Activated CD8-positive, alpha-beta memory T cell treated with anti-CD3 and anti-CD28 coated beads for 48 hours (primary cell): ENCODE measurements around the gene TSHZ1.
"Not testable (repeated sequence)": the region's sequence is repeated elsewhere in the genome, so short reads cannot be mapped to it uniquely, and the experiment has no call there.

ENCODE experiments used
- DNase-seq, 3 experiments: peaks; one replicate each; pipeline ENCODE4 v3.0.0-alpha.2; 2020; ENCODE audit warnings: low read depth in 2 of 3, low spot score in 2 of 3

Gene TSHZ1

DNA sequence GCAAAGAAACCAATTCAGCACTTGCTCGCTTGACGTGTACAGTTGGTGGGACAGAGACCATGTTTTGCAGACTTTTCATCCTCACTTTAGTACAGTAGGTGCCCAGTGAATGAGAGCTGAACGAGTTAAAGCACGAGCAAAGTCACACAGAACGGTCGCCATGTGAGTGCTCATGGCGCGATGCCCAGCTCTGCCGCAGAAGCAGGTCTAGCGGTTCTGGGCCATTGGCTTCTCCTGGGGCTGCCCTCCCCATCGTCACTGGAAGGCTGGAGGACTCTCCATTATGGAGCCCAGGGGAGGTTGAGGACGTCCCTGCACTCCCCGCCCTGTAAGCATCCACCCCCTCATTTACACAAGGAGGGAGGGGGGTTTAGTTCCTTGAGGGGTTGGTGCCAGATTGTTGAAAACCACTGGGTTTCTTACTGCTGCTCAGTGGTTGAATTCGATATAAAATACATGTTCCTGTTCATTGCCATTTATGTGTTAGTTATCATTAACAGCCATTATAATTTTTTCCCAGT, 26.6 kb upstream of the TSHZ1 start:
- no peak for DNase-seq

DNA sequence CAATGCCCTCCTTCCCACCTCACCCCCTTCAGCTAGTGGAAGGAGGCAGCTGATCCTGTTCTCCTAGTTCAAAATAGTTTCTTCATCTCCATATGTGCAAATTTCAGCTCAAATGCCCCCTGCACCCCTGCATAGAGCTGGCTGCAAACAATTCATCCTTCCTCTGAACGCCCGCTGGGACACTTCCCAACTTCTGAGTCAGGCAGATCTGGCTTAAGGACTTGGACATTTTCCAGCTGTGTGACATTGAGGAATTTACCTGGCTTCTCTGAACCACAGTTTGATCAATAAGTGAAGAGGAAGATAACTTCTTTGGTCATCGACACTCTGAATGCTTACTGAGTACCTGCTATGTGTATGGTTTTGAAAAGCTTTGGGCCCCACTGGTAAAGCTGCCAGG, 25.1 kb upstream of the TSHZ1 start:
- no peak for DNase-seq

DNA sequence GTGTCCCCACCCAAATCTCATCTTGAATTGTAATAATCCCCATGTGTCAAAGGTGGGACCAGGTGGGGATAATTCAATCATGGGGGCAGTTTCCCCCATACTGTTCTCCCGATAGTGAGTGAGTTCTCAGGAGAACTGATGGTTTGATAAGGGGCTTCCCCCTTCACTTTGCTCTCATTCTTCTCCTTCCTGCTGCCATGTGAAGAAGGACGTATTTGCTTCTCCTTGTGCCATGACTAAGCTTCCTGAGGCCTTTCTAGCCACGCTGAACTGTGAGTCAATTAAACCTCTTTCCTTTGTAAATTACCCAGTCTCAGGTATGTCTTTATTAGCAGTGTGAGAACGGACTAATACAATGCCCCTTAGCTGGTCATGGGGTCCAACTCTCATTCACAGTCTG, 22.9 kb upstream of the TSHZ1 start:
- not testable (repeated sequence) for DNase-seq

DNA sequence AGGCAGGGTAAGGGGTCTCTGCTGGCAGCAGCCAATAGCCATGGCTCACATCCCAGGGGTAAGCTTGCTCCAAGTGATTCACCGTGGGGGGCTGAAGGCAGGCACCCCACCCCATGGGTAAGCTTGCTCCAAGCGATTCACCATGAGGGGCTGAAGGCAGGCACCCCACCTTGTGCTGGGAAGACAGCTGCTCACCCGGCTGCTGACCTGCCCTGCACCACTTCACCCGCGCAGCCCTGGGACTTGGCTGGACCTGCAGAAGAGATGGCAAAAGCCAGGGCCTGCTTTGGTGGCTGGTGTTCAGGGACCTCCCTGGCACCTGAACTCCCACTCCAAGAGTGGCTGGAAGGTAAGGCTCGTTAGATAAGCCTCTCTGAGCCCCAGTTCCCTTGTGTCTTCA, 20.9 kb upstream of the TSHZ1 start:
- DNase-seq, result no peak

DNA sequence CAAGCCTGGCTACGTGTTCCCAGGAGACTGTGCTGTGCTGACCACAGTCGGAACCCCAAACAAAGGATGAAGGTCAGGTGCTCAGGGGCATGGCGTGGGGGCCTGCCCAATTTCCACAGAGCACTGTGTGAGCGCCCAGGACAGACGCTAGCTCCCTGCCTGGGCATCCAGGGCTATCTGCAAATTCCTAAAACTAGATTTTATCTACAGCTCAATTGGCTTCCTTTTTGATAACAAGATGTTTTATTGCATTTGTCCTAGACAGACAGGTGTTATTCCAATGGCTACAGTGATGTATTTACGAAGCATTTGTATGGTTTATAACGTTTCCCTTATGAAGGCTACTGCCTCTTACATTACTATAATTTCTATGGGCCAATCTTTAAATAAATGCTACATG, 17.7 kb upstream of the TSHZ1 start:
- no peak for DNase-seq

DNA sequence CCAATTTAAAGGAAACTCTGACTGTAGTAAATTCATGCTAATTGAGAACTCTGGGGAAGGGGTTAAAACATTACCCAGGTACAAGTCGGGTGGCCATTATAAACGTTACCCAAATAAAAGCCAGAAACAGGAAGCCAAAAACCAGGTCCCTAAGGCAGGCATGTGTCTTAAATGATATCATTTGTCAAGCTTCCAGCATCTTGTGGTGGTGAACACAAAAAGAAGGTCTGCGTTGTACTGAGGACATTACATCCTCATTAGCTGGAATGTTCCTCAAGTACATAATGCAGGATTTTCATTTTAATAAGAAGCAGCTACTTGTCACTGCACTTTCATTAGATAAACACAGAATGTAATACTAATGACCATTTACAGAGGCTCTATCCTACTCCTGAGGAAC, 12.6 kb upstream of the TSHZ1 start:
- DNase-seq, result no peak

DNA sequence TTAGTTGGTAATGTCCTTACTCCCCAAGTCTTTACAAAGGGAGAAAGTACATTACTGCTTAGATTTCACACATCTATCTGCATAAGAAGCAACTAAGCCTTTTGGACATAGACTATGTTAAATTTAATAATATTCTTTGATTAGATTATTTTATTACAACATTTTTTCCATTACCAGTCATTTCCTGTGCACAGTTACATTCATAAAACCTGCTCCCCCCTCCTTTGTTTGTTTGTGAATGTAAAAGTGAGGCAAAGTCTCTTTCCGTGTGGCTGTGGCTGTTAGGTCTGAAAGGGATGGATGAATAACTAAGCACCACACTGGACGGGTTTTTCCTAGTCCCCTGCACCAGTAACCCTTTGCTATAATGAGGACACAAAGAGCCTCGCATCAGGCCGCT, 11.3 kb upstream of the TSHZ1 start:
- no peak for DNase-seq

DNA sequence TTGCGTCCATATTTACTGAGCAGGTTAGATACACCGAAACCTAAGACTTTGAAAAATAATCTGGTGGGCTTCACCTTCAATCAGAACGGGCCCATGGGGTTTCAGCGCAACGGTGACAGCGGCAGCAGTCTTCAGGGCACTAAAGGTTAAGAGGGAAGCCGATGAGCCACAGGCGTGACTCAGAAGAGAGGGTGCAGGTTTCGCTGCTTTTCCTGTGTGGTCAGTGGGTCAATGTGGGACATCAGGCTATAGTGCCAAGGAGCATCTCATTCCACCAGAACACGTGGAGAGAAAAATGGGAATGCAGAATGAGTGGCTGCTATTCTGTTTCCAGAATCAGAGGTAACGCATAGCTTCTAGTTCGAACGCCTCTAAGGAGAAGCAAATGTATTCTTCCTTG, 10.5 kb upstream of the TSHZ1 start:
- no peak for DNase-seq

DNA sequence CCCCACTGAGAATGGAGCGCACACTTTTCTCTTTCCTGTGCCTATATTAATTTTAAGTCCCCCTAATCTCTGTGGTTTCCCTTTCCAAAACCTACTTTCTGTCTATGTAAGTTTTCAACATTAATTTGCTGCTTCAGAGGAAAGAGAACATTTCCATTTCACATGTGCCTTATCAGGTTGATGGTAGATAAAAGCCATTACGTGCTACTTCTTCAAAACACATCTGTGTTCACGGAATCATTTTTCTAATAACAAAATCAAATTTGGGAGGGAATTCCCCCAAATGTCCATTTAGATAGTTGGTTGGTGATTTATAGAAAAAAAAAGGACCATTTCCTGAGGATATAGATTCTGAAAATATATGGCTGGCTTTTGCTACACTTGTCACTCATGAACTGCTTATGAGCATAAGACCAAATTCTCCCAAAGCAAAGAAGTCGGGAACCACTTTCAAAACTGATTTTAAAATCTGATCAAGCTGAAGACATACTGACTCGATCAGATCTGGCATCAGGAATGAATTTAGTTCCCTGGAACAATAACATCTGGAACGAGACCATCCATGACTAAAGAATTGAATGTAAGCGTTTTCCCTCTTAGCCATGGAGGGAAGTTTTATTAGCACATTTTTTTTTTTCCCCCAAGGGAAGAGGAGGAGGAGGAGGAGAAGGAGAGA, 9.9 kb upstream of the TSHZ1 start:
- no peak for DNase-seq

DNA sequence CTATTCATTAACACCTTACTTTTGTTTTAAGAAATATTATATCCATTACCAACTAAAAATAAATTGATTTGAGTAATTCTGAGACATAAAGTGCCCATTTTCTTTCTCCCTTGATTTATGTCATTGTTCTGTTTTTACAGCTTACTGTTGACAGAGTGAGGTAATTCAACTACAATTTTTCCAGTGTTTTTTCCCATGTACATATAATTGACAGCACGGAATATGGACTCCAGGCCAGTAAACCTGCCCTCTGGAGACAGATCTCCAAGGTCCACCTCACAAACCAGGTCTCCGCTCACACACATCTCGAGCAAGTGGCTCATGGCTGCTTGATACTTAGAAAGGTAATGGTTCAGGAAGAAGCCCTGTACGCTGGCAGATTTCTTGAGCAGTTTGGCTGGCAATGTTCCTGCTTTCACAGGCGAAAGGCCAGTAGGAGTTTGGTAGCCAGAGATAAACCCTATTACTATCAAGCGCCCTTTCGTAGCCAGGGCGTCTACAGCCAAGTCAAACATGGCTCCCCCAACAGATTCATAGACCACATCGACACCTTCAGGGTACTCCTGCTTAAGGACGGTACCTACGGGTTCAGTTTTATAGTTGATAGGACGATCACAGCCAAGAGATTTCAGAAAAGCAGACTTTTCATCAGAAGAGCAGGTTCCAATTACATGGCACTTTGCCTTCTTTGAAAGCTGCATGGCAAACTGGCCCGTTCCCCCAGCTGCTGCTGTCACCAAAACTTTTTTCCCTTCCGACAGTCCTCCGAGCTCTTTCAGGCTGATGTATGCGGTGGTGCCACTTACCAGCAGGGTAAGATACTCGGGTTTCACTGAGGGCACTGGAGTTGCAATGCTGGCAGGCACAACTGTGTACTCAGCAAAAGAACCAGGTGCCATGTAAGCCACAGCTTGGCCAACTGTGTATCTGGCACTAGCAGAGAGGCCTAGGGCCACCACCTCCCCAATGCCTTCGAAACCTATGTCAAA, 9.0 kb upstream of the TSHZ1 start:
- no peak for DNase-seq

DNA sequence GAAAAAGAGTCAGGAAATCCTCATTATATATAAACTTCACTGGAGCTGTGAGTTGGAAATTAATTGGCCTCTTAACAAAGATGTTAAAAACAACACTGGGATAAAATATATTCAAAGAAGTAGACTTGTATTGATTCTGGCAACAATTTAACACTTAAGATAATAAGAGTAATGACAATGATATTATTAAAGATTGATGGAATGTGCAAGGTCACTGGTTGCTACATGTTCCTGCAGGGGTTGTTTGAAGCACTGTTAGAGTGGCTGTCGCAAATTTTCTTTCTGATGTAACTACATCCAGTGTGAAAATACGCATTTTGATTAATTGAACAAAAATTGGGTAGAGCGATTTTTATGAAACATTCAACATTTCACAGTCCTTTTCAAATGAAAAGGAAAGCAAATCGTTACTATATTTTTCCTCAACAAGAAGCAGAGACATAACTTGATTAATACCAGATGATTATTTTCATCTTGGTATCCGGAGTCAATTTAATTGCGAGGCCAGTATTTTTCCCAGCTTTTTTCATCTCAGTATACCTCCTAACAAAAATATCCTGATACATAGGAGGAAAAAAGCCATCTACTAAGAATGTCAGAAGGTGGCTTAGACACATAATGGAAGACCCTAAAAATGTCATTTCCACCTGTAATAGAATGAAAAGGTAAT, 7.8 kb upstream of the TSHZ1 start:
- DNase-seq, result no peak

DNA sequence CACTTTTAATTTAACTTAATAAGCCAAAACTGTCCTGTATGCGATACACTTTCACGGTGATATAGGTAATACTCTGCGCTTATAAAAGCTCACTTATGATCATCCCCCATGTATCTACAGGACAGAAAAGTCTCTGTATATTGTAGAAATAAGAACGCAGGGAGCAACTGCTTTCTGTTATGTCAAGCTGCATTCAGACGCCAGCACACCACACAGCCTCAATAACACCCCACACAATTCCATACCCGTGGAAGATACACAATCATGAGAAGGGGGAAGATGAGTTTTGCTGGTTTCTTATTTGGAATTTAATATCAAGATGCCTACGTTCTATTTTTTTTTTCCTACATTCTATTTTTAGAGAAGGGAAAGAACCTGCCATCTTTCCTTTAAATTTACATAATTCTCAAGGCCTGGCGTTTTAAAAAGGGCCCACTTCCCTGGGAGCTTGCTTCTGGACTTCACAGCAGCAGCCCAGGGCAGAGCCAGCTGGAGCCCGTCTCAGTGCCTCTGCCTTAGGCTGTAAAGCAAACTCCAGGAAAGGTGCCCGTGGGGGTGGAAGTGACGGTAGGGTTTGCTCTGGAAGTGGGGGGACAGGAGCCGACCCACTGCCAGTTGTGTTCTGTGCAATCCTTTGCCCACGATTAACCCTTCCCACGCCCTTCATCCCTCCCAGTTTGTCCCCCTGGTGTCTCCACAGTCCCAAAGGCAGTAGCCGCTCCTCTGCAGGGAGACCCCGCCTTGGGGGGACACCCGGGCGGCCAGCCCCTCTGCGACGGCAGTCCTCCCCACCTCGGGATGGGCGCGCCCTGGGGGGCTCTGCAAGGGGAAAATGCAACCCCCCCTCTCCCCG, 7.0 kb upstream of the TSHZ1 start:
- DNase-seq, result no peak

DNA sequence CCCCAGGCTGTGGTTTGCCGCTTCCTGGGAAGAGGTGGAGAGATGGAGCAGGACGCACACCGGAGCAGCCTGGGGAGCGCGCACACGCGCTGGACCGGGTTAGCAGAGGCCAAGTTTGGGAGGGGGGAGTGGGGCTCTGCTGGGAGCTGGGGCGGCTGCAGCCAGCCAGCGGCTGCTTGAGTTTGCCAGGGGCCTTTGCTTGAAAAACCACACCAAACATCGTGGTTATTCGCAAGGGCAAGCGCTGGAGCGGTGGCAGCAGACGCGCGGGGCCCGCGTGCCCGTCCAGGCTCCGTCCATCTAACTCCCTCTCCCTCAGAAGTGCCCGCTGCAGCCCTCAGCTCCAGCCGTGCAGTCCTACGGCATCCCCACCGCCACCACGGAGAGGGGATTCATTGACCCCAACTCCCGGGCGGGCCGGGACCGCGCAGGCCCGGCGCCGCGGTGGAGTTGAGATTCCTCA, 6.3 kb upstream of the TSHZ1 start:
- no peak for DNase-seq

DNA sequence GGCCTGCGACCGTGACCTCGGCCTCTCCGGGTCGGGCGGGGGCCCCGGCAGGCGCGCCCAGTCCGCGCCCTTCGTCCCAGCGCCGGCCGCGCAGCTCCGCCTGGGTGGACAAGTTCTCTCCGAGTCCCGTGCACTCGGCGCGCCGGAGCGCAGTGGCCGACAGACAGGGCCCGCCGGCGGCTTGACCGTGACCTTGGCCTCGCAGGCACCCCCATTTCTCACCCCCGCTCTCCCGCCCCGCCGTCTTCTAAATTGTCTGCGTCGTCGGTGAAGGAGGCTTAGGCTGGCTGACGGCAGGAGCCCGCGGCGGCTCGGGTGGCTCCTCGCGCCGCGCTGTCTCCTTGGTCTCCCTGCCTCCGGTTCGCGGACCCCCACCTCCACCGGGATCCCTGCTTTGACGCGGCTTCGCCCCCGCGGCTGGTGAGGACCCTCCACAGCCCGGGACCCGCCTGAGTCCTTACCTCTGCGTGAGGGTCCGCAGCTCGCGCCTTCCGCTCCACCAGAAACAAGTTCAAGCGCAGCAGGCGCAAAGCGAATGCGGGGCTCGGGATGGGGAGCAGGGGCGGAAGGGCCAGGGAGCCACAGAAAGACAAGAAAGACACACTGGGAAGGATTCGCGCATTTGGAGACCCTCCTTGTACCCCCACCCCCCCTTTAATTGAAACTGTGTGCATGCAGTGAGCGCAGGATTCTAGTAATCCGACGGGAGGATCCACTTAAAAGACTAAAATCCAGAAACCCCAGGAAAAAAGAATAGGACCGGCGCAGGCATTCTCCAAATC, 5.7 kb upstream of the TSHZ1 start:
- no peak for DNase-seq

DNA sequence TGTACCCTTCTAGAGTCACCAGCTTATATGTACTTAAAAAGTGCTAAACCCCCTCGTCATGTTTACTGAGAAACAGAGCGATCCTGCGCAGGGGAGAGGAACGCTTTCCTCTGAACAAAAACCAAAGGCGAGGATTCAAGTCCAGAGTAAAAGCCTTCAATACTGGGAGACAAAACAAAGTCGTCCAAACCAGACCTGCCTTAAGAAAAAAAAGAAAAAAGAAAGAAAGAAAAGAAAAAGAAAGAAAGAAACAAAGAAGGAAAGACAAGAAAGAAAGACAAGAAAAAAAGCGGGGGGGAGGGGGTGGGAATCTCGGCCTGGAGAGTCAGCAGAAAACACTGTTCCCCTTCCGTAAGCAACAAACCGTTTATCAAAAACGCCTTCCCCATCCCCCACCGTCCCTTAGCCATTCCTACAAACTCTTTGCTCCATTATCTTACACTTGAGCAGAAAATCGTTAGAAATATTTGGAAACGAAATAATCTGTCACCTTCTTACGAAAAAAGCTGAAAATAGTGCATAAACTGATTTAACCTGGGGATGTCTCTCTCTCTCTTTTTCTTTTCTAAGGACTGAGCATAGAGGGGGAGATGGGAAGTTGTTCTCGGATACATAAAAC, 5.0 kb upstream of the TSHZ1 start:
- no peak for DNase-seq

DNA sequence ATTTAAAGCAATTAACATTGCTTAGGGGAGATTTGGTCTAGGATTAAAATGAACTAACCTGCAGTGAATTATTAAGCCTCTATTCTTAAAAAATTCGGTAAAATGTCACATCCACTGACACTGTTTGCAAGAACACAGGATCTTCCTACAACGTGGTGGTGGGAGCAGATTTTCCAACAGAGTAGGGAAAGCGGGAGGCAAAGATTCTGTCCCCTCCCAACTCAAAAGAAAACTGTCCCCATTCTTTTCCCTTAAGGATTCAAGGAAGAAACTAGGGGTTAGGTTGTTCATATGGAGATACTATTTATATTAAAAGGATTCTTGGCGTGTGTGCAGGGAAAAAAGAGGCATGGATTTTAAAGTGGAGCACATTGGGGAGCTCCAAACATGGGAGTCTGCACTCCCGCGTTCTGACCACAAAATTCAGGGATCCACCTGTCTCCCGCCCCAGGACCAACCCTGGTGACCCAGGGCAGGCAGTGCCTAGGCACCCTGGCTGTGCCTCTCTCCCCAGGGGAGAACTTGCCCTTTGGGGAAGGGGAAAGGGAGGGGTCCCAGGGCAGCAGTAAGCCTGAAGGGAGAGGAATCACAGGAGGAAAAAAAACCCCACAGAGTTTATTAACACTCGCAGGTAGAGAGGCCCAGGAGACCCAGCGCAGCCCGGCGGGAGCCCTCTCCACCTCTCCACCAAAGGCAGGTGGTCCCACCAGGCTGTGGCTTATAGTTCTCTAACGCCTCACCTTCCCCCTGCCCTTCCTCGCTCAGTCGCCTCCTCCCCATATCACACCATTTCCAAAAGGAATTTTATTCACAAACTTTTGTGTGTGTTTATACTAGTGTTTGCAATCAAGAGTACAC, 3.9 kb upstream of the TSHZ1 start:
- no peak for DNase-seq

DNA sequence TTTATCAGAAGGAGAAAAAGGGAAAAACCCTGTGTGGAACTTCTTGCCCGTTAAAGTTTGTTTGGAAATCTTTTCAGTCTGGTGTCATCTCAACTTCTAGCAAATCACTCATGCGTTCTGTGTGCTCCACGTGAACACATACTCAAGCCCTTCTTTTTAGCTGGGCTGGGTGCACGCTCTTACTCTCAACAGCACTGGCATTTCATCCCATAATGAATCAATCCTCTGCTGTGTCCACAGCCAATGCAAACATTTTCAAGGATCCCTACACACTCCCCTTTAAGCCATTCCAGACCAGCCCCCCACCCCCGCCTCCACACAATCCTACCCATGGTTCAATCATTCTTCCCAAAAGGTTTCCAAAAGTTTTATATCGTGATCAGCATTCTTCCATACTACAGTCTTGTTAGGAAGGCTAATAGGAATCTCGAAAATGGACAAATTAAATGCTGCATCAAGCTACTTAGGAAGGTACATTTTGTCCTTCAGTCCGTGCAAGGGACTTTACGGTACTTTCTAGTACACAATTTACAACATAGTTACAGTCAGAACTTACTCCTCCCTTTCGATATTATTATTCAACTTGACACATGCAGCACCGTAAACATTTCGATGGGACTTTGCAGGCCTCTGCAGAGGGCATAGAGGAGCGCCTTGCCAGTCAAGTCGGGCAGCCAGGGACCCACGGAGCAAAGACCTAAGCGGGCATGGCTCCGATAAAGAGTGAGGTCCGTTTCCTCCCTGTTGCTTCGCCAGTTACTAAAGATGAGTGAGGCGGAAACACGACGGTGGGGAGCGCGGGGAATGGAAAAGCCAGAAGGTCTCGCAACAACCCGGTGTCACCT, 3.1 kb upstream of the TSHZ1 start:
- DNase-seq, result no peak
